Left ventricle myocardium inferior (tissue), 1 donor: Measurements from ENCODE around the gene CADPS. TPM values are rescaled to one million over a fixed set of nuclear protein-coding genes. Genes with fewer than 3 reads are reported as not detected.

ENCODE experiments used
- DNase-seq: peaks from one replicate; pipeline ENCODE4 v3.0.0-alpha.2; 2020
- H3K27ac ChIP-seq: fragments of 200-600 bp; replicated peaks from 2 replicates; pipeline ENCODE4 v1.8.0; 2021
- H3K27me3 ChIP-seq: fragments of 200-600 bp; 2 replicates; pipeline ENCODE4 v1.8.0; 2021; ENCODE audit warnings: low read depth
- H3K36me3 ChIP-seq: fragments of 200-600 bp; 2 replicates; pipeline ENCODE4 v1.8.0; 2021
- H3K4me1 ChIP-seq: fragments of 200-600 bp; 2 replicates; pipeline ENCODE4 v1.8.0; 2021
- H3K4me3 ChIP-seq: fragments of 200-600 bp; 2 replicates; pipeline ENCODE4 v1.8.0; 2021; ENCODE audit warnings: mild to moderate bottlenecking, moderate library complexity
- H3K9me3 ChIP-seq: fragments of 200-600 bp; replicated peaks from 2 replicates; pipeline ENCODE4 v1.8.0; 2021
- CTCF ChIP-seq: fragments of 200-600 bp; IDR thresholded peaks from 2 replicates; pipeline ENCODE4 v1.8.0; 2021; ENCODE audit warnings: antibody characterized with exemption, mild to moderate bottlenecking, borderline replicate concordance
- intact Hi-C: fragments of 100-400 bp; cut with micrococcal nuclease; formaldehyde crosslinking; loops from one replicate; pipeline ENCODE4 v1.11.0; 2022
- total RNA-seq: library from RNA; stranded (reverse); fragmentation: NEBNext Ultra II Directional; extraction: Animal tissue kit (Norgen Biotek cat#: 25700); gene quantifications from one replicate; pipeline ENCODE4 v1.2.1, GENCODE V29; 2021
- donor health status: DM: no; HTN: yes; CAD: no; lungs with severe emphysema.

The CADPS gene
- total RNA-seq, 1 donor from 2014 or later: 25.0 TPM

- Histone ChIP-seq H3K36me3 (no peaks in the 10 kb centered on the region), H3K4me1 (no peaks in the 10 kb centered on the region), H3K9me3 (no peaks in the 10 kb centered on the region), H3K27ac (no peak overlapping the region), H3K27me3 (no peaks in the 10 kb centered on the region), H3K4me3 (no peak overlapping the region)
- intact Hi-C loops: no loop called here
- DNase-seq: no peak
- TF ChIP-seq CTCF: no peak
Measured at GRCh38 chr3:62550439-62550838, 324.8 kb downstream of the CADPS start.

- H3K9me3 ChIP-seq: no peaks in the 10 kb centered on the region
- H3K27ac ChIP-seq: no peak overlapping the region
- no peak overlapping the region for H3K4me3 ChIP-seq
- TF ChIP-seq CTCF: no peak
- no peak for DNase-seq
- H3K4me1 ChIP-seq: no peaks in the 10 kb centered on the region
- intact Hi-C loops: no loop called here
- H3K36me3 ChIP-seq: no peaks in the 10 kb centered on the region
- H3K27me3 ChIP-seq: no peaks in the 10 kb centered on the region
Measured at GRCh38 chr3:62548528-62549205, 326.5 kb downstream of the CADPS start.

- H3K9me3 ChIP-seq: no peaks in the 10 kb centered on the region
- H3K27me3 ChIP-seq: no peaks in the 10 kb centered on the region
- no peaks in the 10 kb centered on the region for H3K36me3 ChIP-seq
- no peak for DNase-seq
- intact Hi-C loops: no loop called here
- H3K27ac ChIP-seq: no peak overlapping the region
- H3K4me1 ChIP-seq: no peaks in the 10 kb centered on the region
- H3K4me3 ChIP-seq: no peak overlapping the region
- no peak for TF ChIP-seq CTCF
Measured at GRCh38 chr3:62546266-62546665, 328.9 kb downstream of the CADPS start.

GRCh38 chr3:62542185-62542584 is 333.0 kb downstream of the CADPS start:
- Histone ChIP-seq H3K9me3 (no peaks in the 10 kb centered on the region), H3K4me1 (no peaks in the 10 kb centered on the region), H3K4me3 (no peak overlapping the region), H3K27ac (no peak overlapping the region), H3K27me3 (no peaks in the 10 kb centered on the region), H3K36me3 (no peaks in the 10 kb centered on the region)
- no peak for TF ChIP-seq CTCF
- intact Hi-C loops: no loop called here
- DNase-seq: no peak

- H3K4me1 ChIP-seq: no peaks in the 10 kb centered on the region
- no peak overlapping the region for H3K4me3 ChIP-seq
- intact Hi-C loops: no loop called here
- H3K36me3 ChIP-seq: no peaks in the 10 kb centered on the region
- no peak overlapping the region for H3K27ac ChIP-seq
- no peaks in the 10 kb centered on the region for H3K27me3 ChIP-seq
- DNase-seq: no peak
- no peaks in the 10 kb centered on the region for H3K9me3 ChIP-seq
- no peak for TF ChIP-seq CTCF
Measured at GRCh38 chr3:62539762-62540161, 335.5 kb downstream of the CADPS start.
